Hematopoietic multipotent progenitor cell treated with erythropoietin and hydrocortisone succinate and interleukin-3 and kit ligand, for 15 days (in vitro differentiated cells): ENCODE results near the gene MAP3K15.

Experiments used
- DNase-seq: peaks from one replicate; pipeline ENCODE4 v3.0.0-alpha.2; 2015; ENCODE audit warnings: low spot score

The MAP3K15 gene, protein sequence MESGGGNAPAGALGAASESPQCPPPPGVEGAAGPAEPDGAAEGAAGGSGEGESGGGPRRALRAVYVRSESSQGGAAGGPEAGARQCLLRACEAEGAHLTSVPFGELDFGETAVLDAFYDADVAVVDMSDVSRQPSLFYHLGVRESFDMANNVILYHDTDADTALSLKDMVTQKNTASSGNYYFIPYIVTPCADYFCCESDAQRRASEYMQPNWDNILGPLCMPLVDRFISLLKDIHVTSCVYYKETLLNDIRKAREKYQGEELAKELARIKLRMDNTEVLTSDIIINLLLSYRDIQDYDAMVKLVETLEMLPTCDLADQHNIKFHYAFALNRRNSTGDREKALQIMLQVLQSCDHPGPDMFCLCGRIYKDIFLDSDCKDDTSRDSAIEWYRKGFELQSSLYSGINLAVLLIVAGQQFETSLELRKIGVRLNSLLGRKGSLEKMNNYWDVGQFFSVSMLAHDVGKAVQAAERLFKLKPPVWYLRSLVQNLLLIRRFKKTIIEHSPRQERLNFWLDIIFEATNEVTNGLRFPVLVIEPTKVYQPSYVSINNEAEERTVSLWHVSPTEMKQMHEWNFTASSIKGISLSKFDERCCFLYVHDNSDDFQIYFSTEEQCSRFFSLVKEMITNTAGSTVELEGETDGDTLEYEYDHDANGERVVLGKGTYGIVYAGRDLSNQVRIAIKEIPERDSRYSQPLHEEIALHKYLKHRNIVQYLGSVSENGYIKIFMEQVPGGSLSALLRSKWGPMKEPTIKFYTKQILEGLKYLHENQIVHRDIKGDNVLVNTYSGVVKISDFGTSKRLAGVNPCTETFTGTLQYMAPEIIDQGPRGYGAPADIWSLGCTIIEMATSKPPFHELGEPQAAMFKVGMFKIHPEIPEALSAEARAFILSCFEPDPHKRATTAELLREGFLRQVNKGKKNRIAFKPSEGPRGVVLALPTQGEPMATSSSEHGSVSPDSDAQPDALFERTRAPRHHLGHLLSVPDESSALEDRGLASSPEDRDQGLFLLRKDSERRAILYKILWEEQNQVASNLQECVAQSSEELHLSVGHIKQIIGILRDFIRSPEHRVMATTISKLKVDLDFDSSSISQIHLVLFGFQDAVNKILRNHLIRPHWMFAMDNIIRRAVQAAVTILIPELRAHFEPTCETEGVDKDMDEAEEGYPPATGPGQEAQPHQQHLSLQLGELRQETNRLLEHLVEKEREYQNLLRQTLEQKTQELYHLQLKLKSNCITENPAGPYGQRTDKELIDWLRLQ (N-terminal part only)

DNA sequence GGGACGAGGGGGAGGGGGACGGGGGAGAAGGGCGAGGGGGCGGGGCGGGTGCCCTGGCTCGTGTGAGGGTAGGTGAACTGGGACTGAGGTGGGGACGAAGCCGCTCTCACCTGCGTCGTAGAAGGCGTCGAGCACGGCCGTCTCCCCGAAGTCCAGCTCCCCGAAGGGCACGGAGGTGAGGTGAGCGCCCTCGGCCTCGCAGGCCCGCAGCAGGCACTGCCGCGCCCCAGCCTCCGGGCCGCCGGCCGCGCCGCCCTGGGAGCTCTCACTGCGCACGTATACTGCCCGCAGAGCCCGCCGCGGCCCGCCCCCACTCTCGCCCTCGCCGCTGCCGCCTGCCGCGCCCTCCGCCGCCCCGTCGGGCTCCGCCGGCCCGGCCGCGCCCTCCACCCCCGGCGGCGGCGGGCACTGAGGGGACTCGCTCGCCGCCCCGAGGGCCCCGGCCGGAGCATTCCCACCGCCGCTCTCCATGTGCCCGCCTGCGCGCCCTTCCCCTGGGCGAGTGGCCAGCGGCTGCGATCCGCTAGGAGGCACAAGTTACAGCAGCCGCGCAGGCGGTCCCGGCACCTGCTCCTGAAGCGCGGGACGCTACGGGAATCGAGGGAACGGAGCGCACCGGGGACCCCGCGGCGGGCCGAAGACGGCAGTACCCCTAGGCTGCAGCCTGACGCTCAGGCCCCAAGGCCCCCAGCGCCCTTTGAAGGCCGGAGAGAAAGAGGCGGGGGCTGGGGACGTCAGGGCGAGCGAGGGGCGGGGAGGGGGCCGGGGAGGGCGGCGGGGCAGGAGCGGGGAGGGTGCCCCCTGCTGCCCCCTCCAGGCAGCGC is at the start of gene MAP3K15:
MAP3K15 (minus strand) TSS at position 718 of the 824 bp plus-strand sequence; CDS start at position 471, 247 bp downstream.
- no peak for DNase-seq

DNA sequence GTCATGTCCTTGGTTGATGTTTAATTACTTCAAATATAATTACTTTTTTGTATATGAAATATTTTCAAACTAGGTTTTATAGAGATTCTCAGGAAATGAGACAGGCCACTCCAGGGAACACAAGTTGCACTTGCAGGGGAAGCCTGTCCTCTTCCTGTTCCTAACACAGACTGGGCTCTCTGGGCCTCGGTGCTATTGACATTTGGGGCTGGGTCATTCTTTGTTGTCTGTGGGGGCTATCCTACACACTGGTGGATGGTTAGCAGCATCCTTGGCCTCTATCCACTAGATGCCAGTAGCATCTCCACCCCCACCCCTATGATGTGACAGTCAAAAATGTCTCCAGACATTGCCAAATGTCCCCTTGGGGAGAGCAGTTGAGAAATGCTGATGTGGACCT is 49.3 kb upstream of the MAP3K15 start:
- DNase-seq: no peak

DNA sequence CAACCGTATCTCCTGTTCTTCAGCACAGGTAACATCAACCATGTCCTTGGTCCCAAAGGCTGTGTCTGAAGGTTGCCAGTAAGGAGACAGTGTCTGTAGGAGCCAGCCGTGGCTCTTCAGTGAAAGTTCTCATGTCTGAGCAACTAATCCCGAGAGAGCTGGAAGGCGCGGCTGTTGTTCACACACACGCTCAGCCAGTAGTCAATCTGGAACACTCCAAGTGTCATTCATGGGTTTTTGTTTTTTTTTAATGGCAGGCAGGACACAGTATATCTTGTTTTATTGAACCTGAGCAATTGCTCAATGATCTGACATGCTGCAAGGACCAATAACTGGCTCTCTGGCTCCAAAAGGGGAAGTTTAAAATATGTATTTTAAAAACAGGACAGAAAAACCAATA is 48.4 kb upstream of the MAP3K15 start:
- no peak for DNase-seq

DNA sequence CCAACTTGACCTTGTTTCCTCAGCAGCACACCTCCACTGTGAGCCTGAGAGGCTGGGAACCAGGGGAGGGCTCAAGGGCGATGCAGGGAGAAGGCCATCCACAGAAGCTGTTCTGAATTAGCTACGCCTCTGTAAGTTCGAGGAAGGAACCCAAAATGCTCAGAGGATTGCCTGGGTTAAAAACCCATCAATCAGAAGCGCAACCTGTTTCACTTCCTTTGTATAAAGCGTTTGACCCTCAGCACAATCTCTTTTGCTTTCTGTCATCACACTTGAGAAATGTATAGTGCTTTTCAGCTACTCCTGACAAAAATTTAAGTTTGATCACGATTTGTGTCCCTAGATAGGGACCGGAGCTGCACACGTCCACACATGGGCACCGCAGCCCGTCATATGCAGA is 48.0 kb upstream of the MAP3K15 start:
- DNase-seq: no peak

DNA sequence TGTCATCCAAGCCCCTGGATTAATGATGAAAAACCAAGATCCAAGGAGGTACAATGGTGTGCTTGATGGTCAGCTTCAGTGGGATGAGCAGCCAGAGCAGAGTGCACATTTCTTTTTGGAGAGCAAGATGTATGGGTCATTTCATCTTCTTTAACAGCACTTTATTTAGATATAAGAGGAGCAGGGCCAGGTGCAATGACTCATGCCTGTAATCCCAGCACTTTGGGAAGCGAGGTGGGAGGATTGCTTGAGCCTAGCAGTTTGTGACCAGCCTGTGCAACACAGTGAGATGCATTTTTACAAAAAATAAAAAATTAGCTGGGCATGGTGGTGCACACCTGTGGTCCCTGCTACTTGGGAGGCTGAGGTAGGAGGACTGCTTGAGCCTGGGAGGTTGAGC is 45.3 kb upstream of the MAP3K15 start:
- DNase-seq: no peak

DNA sequence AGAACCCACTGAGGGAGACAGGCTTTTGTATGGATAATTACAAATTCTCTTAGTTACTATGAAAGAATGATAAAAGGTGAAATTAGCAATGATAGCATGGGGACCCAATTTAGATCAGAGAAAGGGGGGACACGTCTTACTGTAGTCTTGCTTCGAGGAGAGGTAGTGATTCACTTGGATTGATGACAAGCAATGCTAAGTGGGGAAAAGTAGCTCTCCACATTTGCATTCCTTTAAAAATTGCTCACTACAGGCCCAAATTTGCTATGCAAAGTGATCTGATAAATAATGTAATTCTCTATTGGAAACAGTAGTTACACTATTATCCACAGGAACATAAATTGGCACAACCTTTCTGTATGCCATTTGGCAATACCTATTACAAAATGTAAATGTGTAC is 42.5 kb upstream of the MAP3K15 start:
- no peak for DNase-seq

DNA sequence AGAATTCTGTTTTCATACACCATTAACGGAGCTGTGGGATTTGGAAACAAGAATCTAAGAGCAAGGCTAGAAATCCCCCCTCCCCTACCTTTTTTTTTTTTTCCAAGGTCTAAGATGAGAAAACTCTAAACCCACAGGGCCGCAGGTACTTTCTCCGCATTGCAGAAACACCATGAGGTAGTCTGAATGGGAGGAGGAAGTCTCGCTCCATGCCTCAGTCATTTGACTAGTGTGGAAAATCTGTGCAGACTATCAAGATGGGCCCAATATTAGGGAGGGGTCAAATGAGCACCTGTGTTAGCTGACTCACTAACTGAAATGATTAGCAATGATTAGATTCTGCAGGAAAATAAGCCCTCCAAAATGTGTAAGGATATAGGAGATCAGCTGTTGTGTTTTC is 40.9 kb upstream of the MAP3K15 start:
- no peak for DNase-seq

DNA sequence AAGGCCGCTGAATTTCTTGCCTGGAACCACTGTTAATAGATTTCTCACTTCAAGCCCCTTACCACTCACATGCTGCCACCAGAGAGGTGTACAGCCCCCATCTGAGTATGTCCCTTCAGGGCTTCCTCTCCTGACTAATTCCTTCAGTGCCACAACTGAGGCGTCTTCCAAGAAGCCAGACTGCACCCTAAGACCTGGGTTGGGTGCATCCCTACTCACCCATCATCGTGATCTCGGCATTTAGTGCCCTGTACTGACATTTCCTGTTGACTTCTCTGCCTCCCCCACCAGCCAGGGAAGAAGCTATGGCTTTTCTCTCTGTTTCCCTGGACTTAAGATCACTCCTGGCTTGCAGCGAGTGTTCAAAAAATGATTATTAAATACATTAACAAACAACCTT is 40.4 kb upstream of the MAP3K15 start:
- no peak for DNase-seq

DNA sequence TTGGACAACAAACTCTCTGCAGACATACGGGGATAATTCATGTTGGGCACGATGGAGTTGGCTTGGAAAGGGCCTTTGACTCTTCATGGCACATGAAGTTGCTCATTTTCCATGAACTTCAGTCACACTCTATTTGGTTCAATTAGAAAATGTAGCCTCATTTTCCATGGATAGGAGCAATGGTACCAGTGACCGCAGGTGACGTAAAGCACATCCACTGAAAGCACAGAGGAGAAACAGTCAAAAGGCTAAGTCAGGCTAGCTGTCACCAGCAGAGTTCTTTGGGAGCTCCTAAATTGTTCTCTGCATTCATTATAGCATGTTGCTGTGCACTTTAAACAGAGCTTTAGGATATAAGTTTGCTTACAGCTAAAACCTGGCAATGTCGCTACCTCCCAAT is 39.9 kb upstream of the MAP3K15 start:
- no peak for DNase-seq

DNA sequence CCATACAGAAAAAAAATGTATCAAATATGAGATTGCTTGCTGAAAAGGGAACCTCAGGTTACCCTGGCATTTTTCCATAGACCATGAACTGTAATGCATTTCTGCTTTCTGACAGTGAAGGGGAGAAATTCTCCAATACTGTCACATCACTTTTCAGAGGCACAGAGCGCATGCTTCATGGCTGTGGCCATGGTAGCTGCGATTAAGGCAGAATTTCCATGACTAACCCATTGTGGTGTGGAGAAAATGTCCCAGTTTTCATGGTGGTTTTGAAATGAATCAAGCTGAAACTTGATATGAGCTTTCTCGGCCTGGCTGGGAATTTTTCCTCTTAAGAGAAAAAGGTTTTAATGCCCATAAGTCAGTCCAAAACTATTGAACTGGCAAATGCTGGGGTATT is 39.5 kb upstream of the MAP3K15 start:
- DNase-seq: no peak

DNA sequence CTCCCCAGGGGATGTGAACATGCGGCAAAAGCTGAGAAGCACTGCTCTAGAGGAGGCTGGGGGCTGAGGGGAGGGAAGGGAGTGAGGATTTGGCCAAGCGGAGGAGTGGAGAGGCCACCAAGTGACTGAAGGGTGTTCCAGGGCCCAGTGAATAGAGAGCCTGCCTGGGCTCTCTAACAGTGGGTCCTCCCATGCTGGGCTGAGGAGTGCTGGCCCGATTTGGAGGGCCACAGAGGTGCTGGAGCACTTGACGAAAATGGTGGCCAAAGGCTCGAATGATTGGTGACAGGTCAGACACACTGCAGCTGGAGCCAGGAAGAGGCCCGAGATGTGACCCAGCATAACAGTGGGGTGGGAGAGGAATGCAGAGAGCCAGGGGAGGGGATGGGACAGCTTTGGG is 37.5 kb upstream of the MAP3K15 start:
- no peak for DNase-seq

DNA sequence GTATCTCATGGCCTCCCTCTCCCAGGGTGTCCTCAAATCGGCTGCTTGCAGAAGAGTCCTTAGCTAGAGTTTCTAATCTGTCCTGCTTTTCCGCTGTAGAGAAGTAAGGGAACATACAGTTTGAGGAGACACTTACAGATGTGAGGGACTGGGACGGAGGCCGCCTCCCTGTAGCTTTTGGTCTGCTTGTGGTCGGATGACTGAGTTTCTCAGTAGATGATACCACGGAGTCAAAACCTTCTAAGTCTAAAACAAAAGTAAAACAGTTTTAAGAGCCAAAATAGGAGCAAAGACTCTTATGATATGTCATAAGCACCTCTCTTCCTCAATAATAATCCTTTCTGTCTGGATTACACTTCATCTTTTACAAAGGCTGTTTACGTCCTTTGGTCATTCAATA is 34.5 kb upstream of the MAP3K15 start:
- DNase-seq: no peak

DNA sequence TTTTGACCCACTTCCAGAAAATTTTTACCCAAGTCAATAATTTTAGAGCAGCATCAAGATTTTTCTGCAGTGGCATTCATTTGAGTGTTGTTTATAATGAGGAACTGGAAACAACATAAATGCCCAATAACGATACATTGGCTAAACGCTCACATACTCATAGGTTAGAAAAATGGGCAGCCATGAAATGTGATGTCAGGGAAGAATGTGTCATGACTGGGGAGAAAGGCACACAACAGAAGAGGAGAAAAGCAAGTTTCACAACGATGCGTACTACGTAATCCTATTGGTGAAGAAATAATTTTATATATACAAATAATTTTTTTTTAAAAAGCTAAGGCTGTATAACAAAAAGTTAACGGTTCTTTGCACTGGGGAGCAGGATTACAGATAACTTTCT is 33.6 kb upstream of the MAP3K15 start:
- no peak for DNase-seq

DNA sequence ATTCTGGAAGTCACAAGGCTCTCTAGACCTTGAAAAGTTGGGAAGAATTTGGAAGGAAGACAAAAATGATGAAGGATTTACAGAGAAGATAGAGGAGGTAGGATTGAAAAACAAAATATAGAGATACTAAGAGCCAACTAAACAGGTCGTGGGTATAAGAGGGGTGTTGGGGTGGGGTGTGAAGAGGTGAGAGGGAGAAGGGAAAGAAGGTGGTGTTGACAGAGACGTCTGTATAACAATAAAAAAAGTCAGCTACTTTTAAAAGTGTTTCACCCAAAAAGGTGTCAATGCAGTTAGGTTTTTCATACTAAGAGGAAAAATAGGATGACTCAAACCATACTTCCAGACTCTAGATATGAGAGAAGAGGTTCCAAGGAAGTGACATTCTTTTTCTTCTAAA is 33.0 kb upstream of the MAP3K15 start:
- no peak for DNase-seq

DNA sequence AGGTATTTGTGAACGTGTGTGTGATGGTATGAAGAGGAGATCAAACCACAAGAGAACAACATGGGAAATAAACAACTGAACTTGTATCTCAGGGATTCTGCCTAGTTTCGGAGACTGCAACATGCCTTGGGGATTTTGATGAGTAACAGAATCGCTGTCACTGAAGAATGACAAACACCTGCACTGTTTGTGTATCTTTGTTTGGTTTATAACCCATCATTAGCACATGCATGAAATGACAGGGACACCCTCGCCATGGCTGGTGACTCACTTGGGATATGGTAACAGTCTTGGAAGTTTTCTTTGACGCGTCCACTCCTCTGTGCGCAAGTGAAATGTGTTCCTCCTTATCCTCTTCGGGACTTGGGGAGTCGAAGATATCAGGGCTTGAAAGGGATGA is 30.3 kb upstream of the MAP3K15 start:
- DNase-seq: no peak

DNA sequence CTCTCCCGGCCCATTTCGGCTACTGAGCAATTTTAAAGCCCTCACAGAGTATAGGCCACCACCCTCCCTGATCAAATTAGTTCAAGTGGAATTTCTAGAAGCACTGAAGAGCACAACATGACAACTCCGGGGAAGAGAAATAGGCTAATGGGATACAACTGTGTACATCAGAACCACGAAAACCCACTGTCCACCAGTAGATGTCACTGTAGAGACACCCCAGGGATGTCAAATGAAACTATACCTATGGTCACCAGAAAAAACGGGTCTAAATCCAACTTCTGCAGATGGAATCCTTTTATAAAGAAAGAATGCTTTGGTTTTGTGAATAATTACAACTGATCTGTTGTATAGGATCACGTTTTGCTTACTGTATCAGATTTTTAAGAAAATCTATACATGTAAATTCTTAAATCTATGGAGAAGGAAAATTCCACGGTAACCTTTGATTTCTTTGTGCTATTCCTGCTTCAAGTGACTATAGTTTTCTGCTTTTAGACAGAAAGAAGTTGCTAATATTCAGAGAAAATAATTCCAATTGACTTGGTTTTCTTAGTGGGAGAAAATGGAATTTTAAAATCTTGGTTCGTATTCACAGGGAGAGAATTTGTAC is 29.5 kb upstream of the MAP3K15 start:
- peak; percentile 25 for DNase-seq

DNA sequence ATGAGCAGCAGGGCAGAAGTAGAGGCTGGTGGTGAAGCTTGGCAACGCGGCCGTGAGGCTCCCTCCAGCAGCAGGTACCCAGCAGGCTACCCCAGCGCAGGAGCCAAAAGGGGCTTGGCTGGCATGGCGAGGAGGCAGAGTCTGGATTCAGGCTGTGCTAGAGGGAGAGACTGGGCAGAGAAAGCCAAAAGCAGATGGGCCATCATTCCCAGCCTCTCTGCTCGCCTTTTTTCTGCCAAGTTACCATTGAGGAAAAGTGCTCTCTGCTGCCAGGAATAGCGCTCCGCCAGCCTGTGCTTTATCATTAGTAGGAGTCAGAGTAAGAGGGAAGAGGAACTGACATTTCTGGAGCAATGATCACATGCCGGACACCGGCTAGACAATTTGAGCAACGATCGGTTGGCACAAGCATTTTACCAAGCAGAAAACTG is 28.7 kb upstream of the MAP3K15 start:
- no peak for DNase-seq

DNA sequence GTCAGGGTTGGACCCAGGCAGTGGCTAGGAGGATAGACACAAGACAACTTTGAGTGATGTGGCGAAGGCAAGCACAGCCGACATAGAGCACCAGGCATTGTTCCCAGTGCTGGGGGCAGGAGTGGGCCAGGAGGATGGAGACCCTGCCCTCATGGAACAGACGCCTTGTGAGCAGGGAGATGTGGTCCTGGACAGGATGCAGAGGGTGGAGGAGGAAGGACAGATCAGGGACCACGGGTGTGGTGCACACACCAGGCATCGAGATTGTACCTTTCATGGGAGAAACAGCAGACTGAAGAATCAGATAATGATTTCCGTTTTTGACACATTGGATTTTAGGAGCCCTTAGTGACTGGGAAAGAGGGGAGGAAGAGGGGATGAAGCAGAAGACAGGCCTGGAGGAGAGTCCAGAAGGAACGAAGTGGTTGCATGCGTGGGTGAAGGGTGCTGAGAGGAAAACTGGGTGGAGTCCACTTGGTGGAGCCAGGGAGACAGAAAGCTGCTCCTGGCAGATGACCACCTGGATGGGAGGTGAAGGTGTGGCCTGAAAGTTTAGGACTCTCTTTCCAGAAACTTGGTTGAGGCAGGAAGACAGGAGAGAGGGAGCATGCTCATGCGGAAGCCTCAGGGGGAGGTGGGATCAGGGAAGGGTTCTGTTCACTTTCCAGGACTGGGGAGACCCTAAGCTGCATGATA is 27.9 kb upstream of the MAP3K15 start:
- no peak for DNase-seq

DNA sequence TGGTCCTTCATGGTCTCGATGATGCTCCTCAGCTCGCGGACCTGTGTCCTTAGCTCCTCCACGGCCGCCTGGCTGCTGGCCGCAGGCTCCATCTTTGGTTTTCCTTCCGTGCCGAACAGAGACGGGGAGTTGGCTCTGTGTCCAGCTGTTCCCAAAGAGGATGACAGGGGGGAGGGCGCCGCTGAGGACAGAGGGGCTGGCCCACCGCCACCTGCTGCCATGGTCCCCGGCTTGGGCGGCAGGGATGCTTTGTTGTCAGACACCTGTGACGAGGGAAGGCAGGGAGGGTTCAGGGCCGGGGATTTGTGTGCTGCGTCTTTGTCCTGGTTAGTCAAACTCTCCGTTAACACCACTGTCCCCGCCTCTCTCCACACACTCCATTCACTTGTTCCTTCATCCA is 26.6 kb upstream of the MAP3K15 start:
- no peak for DNase-seq

DNA sequence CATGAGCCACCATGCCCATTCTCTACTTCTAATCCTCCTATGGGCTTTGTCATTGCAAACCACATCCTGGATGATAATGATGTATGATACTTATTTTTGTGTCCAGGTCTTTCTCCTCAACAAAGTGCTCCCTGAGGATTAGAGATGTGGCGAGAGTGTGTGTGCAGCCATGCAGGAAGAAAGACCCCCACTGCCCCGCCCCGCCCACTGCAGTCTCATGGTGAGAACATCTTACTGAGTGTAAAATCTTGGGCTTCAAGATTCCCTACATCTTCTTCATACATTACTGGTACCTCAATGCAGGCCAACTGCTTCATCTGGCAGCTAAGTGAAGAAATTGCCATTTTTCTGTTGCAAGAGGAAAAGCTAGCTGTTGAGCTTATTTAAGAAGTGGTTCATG is 25.9 kb upstream of the MAP3K15 start:
- no peak for DNase-seq

DNA sequence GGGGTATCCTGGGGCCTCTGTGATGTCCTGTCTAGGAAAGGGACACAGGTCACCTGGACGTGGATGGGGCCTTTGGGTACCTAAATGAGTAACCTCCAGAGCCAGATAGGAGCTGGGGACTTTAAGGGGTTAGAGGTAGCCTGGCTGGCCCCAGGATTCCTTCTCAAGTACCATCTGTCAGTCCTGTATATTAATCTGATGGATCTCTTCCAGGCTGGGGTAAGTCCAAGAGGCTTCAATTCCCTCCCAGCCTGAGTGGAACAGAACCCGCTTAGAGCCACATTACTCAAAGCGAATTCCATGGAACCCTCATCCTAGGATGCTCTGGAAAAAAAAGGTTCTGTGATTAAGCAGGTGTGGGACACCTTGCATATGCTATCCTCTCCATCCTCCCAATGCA is 24.8 kb upstream of the MAP3K15 start:
- DNase-seq: no peak
